Neural progenitor cell (in vitro differentiated cells): ENCODE data around the gene COMTD1.

Experiments
- CTCF ChIP-seq: fragments of 200-600 bp; sonication (generic); IDR thresholded peaks from 2 replicates; pipeline ENCODE4 v1.5.1; 2017; ENCODE audit warnings: antibody characterized with exemption, mild to moderate bottlenecking
- EZH2 ChIP-seq: fragments of 200-600 bp; sonication (generic); IDR thresholded peaks from 2 replicates; pipeline ENCODE4 v1.6.1; 2017; ENCODE audit warnings: antibody characterized with exemption, mild to moderate bottlenecking, moderate library complexity
- EZH2phosphoT487 ChIP-seq: fragments of 200-600 bp; sonication (generic); IDR thresholded peaks from 2 replicates; pipeline ENCODE4 v1.6.1; 2017; ENCODE audit warnings: antibody characterized with exemption

- no peak for TF ChIP-seq CTCF
- no peak for TF ChIP-seq EZH2
- TF ChIP-seq EZH2phosphoT487: no peak
These were observed 33.3 kb downstream of the COMTD1 start for GRCh38 chr10:75202321-75203045.
